ENCODE data around the gene C2orf76. TPM values are rescaled to one million over a fixed set of nuclear protein-coding genes. Genes with fewer than 3 reads are reported as not detected.

The C2orf76 gene
- polyA plus RNA-seq, 1 donor from 2014 or later: 37.7 TPM

- Histone ChIP-seq H3K9ac (ENCODE audit: low read length) (no peak overlapping the region), H2AFZ (ENCODE audit: low read depth, low read length) (no peak overlapping the region), H3K9me2 (ENCODE audit: insufficient read depth, low read length) (no peaks in the 10 kb centered on the region), H3K79me2 (replicated peaks; ENCODE audit: insufficient read depth, low read length) (no peaks in the 10 kb centered on the region), H3K27me3 (ENCODE audit: insufficient read depth, low read depth, low read length) (no peaks in the 10 kb centered on the region), H3K4me2 (ENCODE audit: low read length) (no peak overlapping the region), H3K9me3 (ENCODE audit: low read length) (no peaks in the 10 kb centered on the region), H3K36me3 (ENCODE audit: insufficient read depth, low read length) (no peaks in the 10 kb centered on the region), H4K20me1 (ENCODE audit: insufficient read depth) (no peaks in the 10 kb centered on the region), H3K4me3 (ENCODE audit: low read length) (no peak overlapping the region), H3K27ac (ENCODE audit: low read length) (no peak overlapping the region), H3F3A (ENCODE audit: insufficient read depth, low read length, poor library complexity, severe bottlenecking) (no peaks in the 10 kb centered on the region)
- TF ChIP-seq REST (IDR thresholded peaks at IDR 0.05; ENCODE audit: borderline replicate concordance) (no peak), RAD21 (conservative IDR thresholded peaks at IDR 0.05) (no peak), EP300 (conservative IDR thresholded peaks at IDR 0.05; ENCODE audit: poor library complexity, severe bottlenecking) (no peak), EZH2 (IDR thresholded peaks at IDR 0.05; ENCODE audit: borderline replicate concordance, insufficient read depth, low read length, poor library complexity, severe bottlenecking) (no peak), POLR2AphosphoS5 (IDR thresholded peaks at IDR 0.05) (no peak), MXI1 (conservative IDR thresholded peaks at IDR 0.05; ENCODE audit: poor library complexity, severe bottlenecking) (no peak), TAF1 (IDR thresholded peaks at IDR 0.05; ENCODE audit: low read depth) (no peak), SMC3 (conservative IDR thresholded peaks at IDR 0.05; ENCODE audit: poor library complexity) (no peak)
These were observed 74.4 kb downstream of the C2orf76 start for GRCh38 chr2:119292226-119292625.

- Histone ChIP-seq H3K79me2 (replicated peaks; ENCODE audit: insufficient read depth, low read length) (no peaks in the 10 kb centered on the region), H3K9me3 (ENCODE audit: low read length) (no peaks in the 10 kb centered on the region), H3K36me3 (ENCODE audit: insufficient read depth, low read length) (no peaks in the 10 kb centered on the region), H3K4me2 (ENCODE audit: low read length) (no peak overlapping the region), H3K27ac (ENCODE audit: low read length) (no peak overlapping the region), H4K20me1 (ENCODE audit: insufficient read depth) (no peaks in the 10 kb centered on the region), H2AFZ (ENCODE audit: low read depth, low read length) (no peak overlapping the region), H3K27me3 (ENCODE audit: insufficient read depth, low read depth, low read length) (no peaks in the 10 kb centered on the region), H3K4me3 (ENCODE audit: low read length) (no peak overlapping the region), H3K9ac (ENCODE audit: low read length) (no peak overlapping the region), H3F3A (ENCODE audit: insufficient read depth, low read length, poor library complexity, severe bottlenecking) (no peaks in the 10 kb centered on the region), H3K9me2 (ENCODE audit: insufficient read depth, low read length) (no peaks in the 10 kb centered on the region)
- TF ChIP-seq EP300 (conservative IDR thresholded peaks at IDR 0.05; ENCODE audit: poor library complexity, severe bottlenecking) (no peak), EZH2 (IDR thresholded peaks at IDR 0.05; ENCODE audit: borderline replicate concordance, insufficient read depth, low read length, poor library complexity, severe bottlenecking) (no peak), CTCF (IDR thresholded peaks at IDR 0.05; ENCODE audit: poor library complexity, severe bottlenecking) (no peak), MXI1 (conservative IDR thresholded peaks at IDR 0.05; ENCODE audit: poor library complexity, severe bottlenecking) (no peak), RAD21 (conservative IDR thresholded peaks at IDR 0.05) (no peak), POLR2AphosphoS5 (IDR thresholded peaks at IDR 0.05) (no peak), TAF1 (IDR thresholded peaks at IDR 0.05; ENCODE audit: low read depth) (no peak), SMC3 (conservative IDR thresholded peaks at IDR 0.05; ENCODE audit: poor library complexity) (no peak), REST (IDR thresholded peaks at IDR 0.05; ENCODE audit: borderline replicate concordance) (no peak)
These were observed 75.0 kb downstream of the C2orf76 start for GRCh38 chr2:119291588-119292167.
